Femur (tissue), 1 donor: ENCODE measurements around the gene ST3GAL2.
A peak's percentile ranks its signal among the peaks of the same experiment; 100 is the strongest.
"Not testable (repeated sequence)": the region's sequence is repeated elsewhere in the genome, so short reads cannot be mapped to it uniquely, and the experiment has no call there.

Experiments used
- DNase-seq: peaks from one replicate; pipeline ENCODE4 v3.0.0-alpha.2; 2017

The ST3GAL2 gene

GRCh38 chr16:70380919-70381603 lies 57.8 kb downstream of the ST3GAL2 start:
- DNase-seq, result peak; percentile 99

DNA sequence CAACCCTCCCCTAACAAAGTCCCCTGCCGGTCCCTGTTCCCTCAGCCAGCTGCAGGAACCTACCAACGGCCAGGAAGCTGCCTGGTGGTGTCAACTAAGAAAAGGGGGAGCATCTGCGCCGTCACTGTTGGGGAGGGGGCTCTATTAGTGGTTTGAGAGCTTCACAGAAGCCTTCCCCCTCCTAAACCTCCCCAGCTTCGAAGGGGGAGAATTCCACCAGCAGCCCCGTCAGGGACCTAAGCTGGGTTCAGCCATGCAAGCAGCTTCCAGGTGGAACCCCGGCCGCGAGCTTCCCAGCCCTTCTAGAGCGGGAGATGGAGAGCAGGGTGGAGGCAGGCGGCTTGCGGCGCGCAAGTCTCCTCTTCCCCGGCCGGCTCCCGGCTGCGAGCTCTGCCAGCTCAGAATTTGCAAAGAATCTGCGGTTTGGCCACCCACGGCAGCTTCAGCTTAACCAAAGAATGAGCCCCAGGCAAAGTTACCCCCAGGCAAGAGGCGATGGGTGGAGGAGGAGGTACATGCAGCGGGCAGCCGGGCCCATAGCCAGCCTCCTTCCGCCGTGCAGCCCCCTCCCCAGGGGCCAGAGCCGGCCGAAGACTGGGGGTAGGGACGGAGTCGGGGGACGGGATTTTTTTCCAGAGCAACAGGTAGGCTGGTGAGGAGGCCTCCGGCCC lies 58.5 kb downstream of the ST3GAL2 start:
- peak; percentile 79 for DNase-seq

DNA sequence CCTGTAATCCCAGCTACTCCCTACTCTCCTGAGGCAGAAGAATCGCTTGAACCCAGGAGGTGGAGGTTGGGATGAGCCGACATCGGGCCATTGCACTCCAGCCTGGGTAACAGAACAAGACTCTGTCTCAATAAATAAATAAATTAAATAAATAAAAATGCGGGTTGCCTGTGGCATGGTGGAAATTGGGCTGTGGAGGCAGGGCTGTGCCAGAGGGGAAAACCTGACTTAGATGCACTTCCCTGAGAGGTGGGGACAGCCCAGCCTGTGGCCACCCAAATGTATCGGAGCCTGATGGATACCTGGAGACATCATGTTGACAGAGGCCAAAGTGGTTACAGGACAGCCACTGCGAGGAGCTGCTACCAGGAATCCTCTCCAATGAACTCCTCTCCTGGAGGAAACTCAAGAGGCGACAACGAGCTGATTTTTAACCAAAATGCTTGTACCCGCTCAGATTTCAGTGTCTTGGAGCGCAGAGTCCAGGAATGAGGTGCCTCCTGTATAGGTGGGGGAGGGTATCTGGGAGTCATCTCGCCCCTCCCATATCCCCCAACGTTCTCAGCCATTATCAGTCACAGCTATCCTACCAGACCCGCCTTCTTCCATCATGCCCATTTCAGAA lies 59.9 kb downstream of the ST3GAL2 start:
- no peak for DNase-seq

GRCh38 chr16:70377782-70378181 lies 61.1 kb downstream of the ST3GAL2 start:
- no peak for DNase-seq

GRCh38 chr16:70375636-70376611 lies 63.0 kb downstream of the ST3GAL2 start:
- DNase-seq, result no peak

DNA sequence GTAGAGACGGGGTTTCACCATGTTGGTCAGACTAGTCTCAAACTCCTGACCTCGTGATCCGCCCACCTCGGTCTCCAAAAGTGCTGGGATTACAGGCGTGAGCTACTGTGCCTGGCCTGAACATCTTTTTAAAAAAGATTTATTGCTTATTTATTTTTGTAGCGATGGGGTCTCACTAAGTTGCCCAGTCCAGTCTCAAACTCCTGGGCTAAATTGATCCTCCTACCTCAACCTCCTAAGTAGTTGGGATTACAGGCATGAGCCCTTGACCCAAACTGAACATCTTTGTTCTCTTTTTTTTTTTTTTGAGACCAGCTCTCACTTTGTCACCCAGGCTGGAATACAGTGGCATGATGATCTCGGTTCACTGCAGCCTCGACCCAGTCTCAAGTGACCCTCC lies 64.7 kb downstream of the ST3GAL2 start:
- DNase-seq, result no peak

DNA sequence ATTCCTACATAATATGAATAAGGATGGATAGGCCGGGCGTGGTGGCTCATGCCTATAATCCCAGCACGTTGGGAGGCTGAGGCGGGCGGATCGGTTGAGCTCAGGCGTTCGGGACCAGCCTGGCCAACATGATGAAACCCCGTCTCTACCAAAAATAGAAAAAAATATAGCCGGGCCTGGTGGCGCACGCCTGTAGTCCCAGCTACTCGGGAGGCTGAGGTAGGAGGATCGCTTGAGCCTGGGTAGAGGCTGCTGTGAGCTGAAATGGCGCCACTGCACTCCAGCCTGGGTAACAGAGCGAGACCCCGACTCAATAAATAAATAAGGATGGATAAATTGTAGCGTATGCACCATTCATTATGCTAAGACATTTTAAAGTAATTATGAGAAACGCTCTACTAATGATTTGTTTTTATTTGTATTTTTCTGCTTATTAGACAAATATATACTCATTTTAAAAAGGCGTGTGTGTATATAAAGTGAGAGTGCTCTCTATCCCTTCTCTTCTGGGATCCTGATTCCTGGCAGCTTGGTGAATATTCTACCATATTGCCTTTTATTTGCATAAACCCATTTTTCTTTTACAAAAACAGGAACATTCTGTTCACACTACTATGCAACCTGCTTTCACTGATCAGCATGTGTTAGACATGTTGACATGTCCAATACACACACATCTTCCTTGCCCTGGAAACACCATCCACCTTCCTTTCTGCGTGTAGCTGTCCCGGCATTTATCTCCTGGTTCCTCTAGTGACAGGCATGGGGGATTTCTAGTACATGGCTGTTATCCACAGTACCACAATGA lies 65.8 kb downstream of the ST3GAL2 start:
- no peak for DNase-seq

DNA sequence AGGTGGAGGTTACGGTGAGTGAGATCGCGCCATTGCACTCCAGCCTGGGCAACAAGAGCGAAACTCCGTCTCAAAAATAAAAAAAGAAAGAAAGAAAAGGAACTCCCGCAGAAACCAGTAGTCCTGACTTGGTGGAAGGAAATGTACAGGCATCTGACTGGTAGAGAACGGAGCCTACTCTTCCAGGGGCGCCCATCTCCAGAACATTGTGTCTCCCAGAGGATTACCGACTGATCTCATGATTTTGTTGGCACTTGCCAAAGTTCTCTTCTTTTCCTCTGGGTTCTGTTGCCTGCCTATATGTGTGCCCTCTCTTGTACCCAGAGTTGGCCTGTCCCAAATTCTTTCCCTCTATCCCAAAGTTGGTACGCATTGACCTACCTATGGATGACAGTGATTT lies 68.0 kb downstream of the ST3GAL2 start:
- DNase-seq, result no peak

- DNase-seq, result not testable (repeated sequence)
Observed at GRCh38 chr16:70370145-70370544, 68.8 kb downstream of the ST3GAL2 start.

DNA sequence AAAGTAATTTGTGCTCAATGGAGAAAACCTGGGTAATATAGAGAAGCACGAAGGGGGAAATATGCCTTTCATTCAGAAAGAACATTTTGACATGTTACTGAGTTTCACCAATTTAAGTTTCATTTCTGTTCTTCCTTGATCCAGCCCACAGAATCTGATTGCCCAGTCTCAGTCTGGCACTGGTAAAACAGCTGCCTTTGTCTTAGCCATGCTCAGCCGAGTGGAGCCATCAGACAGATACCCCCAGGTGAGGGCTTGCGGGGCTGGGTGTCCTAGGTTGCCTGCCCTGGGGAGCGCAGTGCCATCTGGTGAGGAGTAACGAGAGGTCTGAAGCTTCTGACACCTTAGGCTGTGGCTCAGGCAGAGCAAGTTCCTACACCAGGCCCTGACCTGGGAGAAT lies 74.5 kb downstream of the ST3GAL2 start:
- DNase-seq, result no peak

DNA sequence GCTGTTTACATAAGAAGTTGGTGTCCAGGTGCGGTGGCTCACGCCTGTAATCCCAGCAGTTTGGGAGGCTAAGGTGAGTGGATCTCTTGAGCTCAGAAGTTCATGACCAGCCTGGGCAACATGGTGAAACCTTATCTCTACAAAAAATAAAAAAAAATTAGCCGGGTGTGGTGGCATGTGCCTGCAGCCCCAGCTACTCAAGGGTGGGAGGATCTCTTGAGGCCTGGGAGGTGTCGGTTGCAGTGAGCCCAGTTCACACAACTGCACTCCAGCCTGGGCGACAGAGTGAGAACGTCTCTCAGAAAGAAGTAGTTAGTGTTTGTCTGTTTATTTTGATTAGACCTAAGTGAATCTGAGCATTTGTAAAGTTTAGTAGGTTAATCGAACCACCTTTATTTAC lies 79.3 kb downstream of the ST3GAL2 start:
- no peak for DNase-seq

DNA sequence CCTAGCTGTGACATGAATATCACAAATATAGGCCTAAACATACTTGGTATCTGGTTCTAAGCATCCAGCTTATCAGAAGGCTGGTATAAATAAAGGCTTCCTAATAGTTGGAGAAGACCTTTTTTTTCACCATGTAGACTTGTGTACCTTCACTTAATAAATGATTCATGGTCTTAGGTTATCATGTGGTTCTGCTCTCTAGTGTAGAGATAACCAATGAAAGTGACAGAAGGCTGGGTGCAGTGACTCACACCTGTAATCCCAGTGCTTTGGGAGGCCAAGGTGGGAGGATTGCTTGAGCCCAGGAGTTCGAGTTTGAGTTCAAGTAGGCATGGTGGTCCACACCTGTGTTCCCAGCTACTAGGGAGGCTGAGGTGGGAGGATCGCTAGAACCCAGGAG lies 89.1 kb downstream of the ST3GAL2 start:
- DNase-seq, result no peak

DNA sequence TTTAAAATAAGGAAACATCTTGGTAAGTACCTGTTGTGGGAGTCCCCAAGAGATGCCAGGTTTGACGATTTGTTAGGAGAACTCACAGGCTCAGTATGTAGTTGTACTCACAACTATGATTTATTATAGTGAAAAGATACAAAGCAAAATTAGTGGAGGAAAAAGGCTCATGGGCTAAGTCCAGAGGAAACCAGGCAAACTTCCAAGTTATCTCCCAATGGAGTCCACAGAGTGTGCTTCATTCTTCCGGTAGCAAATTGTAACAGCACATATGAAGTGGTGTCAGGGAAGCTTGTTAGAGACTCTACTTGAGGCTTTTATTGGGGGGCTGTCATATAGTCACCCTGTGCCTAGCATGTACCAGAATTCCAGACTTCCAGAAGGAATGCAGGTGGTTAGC lies 89.9 kb downstream of the ST3GAL2 start:
- DNase-seq, result no peak

DNA sequence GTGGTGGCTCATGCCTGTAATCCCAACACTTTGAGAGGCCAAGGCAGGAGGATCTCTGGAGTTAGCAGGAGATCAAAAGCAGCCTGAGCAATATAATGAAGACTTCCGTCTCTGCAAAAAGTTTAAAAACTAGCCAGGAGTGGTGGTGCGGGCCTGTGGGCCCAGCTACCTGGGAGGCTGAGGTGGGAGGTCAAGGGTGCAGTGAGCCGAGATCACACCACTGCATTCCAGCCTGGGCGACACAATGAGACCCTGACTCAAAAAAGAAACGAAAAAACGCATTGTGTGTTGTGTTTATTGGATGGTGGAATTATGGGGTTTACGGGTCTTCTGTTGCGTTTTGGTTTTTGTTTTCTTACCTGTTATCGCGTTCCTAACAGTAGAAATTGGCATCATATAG lies 93.1 kb downstream of the ST3GAL2 start:
- DNase-seq, result no peak

DNA sequence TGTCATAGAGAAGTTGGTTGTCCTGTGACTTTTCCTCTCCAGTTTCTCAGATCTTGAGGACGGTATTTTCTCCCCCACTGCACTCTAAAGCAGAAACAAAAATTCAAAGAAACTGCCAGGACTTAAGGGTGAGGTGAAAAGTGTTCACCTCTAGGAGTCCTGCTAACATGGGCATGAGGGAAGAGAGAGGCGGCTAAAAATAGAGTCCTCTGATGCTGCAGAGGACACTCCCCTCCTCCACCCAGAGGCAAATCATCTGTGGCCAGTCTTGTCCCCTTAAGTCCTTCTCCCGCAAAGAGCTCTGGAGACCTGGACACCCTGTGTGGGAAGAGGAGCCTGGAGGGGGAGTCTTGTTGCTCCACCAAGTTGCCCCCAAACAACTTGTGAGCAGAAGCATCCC lies 96.9 kb downstream of the ST3GAL2 start:
- DNase-seq, result no peak

DNA sequence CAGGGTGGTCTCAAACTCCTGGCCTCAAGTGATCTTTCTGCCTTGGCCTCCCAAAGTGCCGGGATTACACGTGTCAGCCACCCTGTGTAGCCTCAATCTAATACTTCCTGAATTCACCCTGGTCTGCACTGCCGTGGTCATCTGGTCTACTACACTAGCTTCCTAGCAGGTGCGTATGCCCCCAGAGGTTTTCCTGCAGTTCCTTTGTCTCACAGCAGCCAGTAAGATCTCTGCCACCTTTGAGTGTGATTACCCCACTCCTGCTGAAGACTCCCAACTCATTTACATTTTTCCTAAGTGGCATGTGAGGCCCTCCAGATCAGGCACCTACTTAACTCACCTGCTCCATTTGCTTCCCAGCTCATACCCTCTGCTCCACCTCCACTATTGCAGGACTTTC lies 97.3 kb downstream of the ST3GAL2 start:
- DNase-seq, result no peak

DNA sequence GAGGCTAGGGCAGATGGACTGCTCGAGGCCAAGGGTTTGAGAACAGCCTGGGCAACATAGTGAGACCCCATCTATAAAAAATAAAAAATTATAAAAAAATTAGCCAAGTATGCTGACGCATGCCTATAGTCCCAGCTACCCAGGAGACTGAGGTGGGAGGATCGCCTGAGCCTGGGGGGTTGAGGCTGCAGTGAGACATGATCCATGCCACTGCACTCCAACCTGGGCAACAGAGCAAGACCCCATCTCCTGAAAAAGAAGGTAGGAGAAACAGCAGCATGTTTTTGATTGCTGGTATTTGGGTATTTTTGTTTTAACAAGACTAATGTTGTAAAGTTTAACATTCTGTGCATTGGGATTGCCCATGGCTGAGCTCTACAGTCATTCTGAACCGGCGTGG lies 101.1 kb downstream of the ST3GAL2 start:
- DNase-seq, result no peak

DNA sequence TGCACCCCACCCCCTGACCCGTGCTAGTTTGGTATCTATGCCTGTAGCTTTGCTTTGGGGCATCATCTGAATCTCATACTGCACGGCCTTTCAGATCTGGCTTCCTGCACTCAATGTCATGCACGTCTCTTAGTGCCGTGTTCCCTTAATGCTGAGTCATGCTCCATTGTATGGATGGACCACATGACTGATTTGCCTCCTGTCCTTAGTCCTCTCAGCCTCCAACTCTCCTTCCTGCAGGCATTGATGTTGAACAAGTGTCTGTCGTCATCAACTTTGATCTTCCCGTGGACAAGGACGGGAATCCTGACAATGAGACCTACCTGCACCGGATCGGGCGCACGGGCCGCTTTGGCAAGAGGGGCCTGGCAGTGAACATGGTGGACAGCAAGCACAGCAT lies 106.2 kb downstream of the ST3GAL2 start:
- not testable (repeated sequence) for DNase-seq

- DNase-seq, result no peak
Observed at GRCh38 chr16:70331588-70332358, 107.1 kb downstream of the ST3GAL2 start.

GRCh38 chr16:70331091-70331490 lies 107.8 kb downstream of the ST3GAL2 start:
- no peak for DNase-seq
